Measurements from ENCODE around the gene GTF2B. TPM values are rescaled to one million over a fixed set of nuclear protein-coding genes. Genes with fewer than 3 reads are reported as not detected.

GTF2B gene
- total and polyA plus RNA-seq, 2 of the 4 experiments (the other 2 are of a cell fraction): 32.0 to 41.0 TPM

DNA sequence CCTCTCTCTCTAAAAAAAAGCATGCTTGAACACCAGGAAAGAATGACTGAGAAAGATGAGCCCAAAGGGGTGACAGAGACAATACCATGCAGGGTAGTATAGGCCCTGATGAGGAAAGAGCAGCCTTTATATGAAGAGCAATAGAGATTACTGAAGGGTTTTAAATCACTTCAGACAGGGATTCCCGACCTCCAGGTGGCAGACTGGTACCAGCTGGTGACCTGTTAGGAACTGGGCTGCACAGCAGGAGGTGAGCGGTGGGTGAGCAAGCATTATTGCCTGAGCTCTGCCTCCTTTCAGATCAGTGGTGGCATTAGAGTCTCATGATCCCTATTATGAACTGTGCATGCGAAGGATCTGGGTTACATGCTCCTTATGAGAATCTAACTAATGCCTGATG, 30.8 kb upstream of the GTF2B start:
- CTCF ChIA-PET: no interaction called here
- intact Hi-C loops (cut with micrococcal nuclease): no loop called here
- Histone ChIP-seq H4K5ac (ENCODE audit: low read depth, low read length) (no peak overlapping the region), H4K8ac (ENCODE audit: low read depth in 2 of 2, low read length in 2 of 2) (no peak overlapping the region), H3K36me3 (ENCODE audit: control insufficient read depth, insufficient read depth, low read length) (peaks cover 14% of the 10 kb centered on the region; the same call in 1 of the 2 replicates), H3K4me3 (ENCODE audit: insufficient read depth, low read depth, low read length) (no peak overlapping the region), H4K91ac (ENCODE audit: insufficient read depth, low read depth, low read length) (no peak overlapping the region), H3K14ac (replicated peaks; ENCODE audit: low read depth, low read length) (no peak overlapping the region), H2BK20ac (ENCODE audit: low read depth, low read length) (no peak overlapping the region), H2AK9ac (replicated peaks; ENCODE audit: low read depth, low read length, poor library complexity) (no peak overlapping the region), H2AFZ (replicated peaks; ENCODE audit: low read length, poor library complexity) (no peak overlapping the region), H3K79me1 (ENCODE audit: low read depth in 1 of 2, low read length in 2 of 2) (no peaks in the 10 kb centered on the region), H3K9me3 (ENCODE audit: control insufficient read depth, insufficient read depth, low read length) (peaks cover 11% of the 10 kb centered on the region), H4K20me1 (ENCODE audit: insufficient read depth, low read length) (no peaks in the 10 kb centered on the region), H2BK15ac (ENCODE audit: low read depth, low read length) (no peak overlapping the region), H3K27ac (ENCODE audit: insufficient read depth, low read length) (no peak overlapping the region), H3K56ac (ENCODE audit: extremely low read depth, insufficient read depth, low read length) (no peak overlapping the region), H3K18ac (ENCODE audit: low read depth, low read length) (no peak overlapping the region), H3K4me1 (ENCODE audit: control insufficient read depth, insufficient read depth, low read length) (no peaks in the 10 kb centered on the region), H3K4ac (ENCODE audit: low read depth, low read length) (no peak overlapping the region), H2AK5ac (ENCODE audit: low read depth, low read length) (no peak overlapping the region), H3K27me3 (ENCODE audit: control insufficient read depth, insufficient read depth, low read length) (no peaks in the 10 kb centered on the region), H3K9me1 (ENCODE audit: insufficient read depth, low read length) (no peaks in the 10 kb centered on the region), H3K23ac (ENCODE audit: low read depth, low read length) (no peak overlapping the region), H2BK5ac (ENCODE audit: low read depth, low read length, poor library complexity, severe bottlenecking) (no peak overlapping the region), H2BK120ac (ENCODE audit: low read depth, low read length) (no peak overlapping the region), H3K9ac (ENCODE audit: low read depth, low read length) (no peak overlapping the region), H3K4me2 (ENCODE audit: low read depth, low read length) (no peak overlapping the region)
- WGBS, 2 experiments (ENCODE audit: extremely low coverage in 2 of 2, insufficient read length in 1 of 2): no CpG with 5 or more reads among the region's 3 CpGs
- in situ Hi-C loops (cut with MboI; ENCODE audit: low sequenced_read_pairs): no loop called here
- no TSS peak for BruUV-seq (replicated peaks)
- no peak for TF ChIP-seq RAD21 (IDR thresholded peaks at IDR 0.05; ENCODE audit: low read length)
- no peak for TF ChIP-seq NFE2L2 (IDR thresholded peaks at IDR 0.05; ENCODE audit: low read depth, low read length)
- TF ChIP-seq, protein P1, sequence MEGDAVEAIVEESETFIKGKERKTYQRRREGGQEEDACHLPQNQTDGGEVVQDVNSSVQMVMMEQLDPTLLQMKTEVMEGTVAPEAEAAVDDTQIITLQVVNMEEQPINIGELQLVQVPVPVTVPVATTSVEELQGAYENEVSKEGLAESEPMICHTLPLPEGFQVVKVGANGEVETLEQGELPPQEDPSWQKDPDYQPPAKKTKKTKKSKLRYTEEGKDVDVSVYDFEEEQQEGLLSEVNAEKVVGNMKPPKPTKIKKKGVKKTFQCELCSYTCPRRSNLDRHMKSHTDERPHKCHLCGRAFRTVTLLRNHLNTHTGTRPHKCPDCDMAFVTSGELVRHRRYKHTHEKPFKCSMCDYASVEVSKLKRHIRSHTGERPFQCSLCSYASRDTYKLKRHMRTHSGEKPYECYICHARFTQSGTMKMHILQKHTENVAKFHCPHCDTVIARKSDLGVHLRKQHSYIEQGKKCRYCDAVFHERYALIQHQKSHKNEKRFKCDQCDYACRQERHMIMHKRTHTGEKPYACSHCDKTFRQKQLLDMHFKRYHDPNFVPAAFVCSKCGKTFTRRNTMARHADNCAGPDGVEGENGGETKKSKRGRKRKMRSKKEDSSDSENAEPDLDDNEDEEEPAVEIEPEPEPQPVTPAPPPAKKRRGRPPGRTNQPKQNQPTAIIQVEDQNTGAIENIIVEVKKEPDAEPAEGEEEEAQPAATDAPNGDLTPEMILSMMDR (conservative IDR thresholded peaks at IDR 0.05; ENCODE audit: low read depth, low read length): no peak
- TF ChIP-seq RFX5 (IDR thresholded peaks at IDR 0.05; ENCODE audit: low read depth, low read length): no peak
- TF ChIP-seq RCOR1 (IDR thresholded peaks at IDR 0.05; ENCODE audit: insufficient replicate concordance, low read length): no peak
- TF ChIP-seq FOS (IDR thresholded peaks at IDR 0.05; ENCODE audit: low read depth, low read length): no peak
- TF ChIP-seq MAZ (IDR thresholded peaks at IDR 0.05; ENCODE audit: borderline replicate concordance, low read depth, low read length): no peak
- TF ChIP-seq CEBPB (IDR thresholded peaks at IDR 0.05; ENCODE audit: low read depth, low read length): no peak
- no peak for TF ChIP-seq SMC3 (IDR thresholded peaks at IDR 0.05; ENCODE audit: low read depth, low read length)
- no peak for TF ChIP-seq MAFK (IDR thresholded peaks at IDR 0.05; ENCODE audit: low read depth, low read length)
- no peak for TF ChIP-seq POLR2A (IDR thresholded peaks at IDR 0.05; ENCODE audit: low read depth, low read length)
- TF ChIP-seq, protein P2, sequence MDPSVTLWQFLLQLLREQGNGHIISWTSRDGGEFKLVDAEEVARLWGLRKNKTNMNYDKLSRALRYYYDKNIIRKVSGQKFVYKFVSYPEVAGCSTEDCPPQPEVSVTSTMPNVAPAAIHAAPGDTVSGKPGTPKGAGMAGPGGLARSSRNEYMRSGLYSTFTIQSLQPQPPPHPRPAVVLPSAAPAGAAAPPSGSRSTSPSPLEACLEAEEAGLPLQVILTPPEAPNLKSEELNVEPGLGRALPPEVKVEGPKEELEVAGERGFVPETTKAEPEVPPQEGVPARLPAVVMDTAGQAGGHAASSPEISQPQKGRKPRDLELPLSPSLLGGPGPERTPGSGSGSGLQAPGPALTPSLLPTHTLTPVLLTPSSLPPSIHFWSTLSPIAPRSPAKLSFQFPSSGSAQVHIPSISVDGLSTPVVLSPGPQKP (IDR thresholded peaks at IDR 0.05; ENCODE audit: borderline replicate concordance, low read depth, low read length): no peak
- no peak for TF ChIP-seq MXI1 (IDR thresholded peaks at IDR 0.05; ENCODE audit: borderline replicate concordance, low read depth, low read length)
- DNase-seq: no peak
- dilution Hi-C loops (cut with HindIII; ENCODE audit: low sequenced_read_pairs, unreplicated experiment): no loop called here
- no peak for ATAC-seq (ENCODE audit: low read depth)
- POLR2A ChIA-PET (ENCODE audit: unreplicated experiment): interaction anchor here (0.6 kb wide), 1 partner anchor 372 kb away, joined by 3 read pairs; no protein-coding TSS in a partner anchor

Measured in IMR-90 (cell line).